Stimulated activated CD4-positive, alpha-beta T cell treated with anti-CD3 and anti-CD28 coated beads, Interleukin-12 subunit alpha, Interleukin-12 subunit beta, amount 100 ng/mL, for 48 hours (primary cell): ENCODE data around the gene SYTL4.

Experiments
- DNase-seq, 3 donors: peaks; one replicate each; pipeline ENCODE4 v3.0.0-alpha.2; 2020; ENCODE audit warnings: low read depth in 2 of 3, low spot score in 1 of 3

The SYTL4 gene

GRCh38 chrX:100649550-100650356 is 82.2 kb downstream of the SYTL4 start:
- DNase-seq = no peak

- no peak for DNase-seq
These were observed 83.2 kb downstream of the SYTL4 start for GRCh38 chrX:100648458-100649417.

GRCh38 chrX:100647739-100648138 is 84.2 kb downstream of the SYTL4 start:
- DNase-seq = no peak

- DNase-seq = no peak
These were observed 84.8 kb downstream of the SYTL4 start for GRCh38 chrX:100647095-100647494.

GRCh38 chrX:100645106-100645505 is 86.8 kb downstream of the SYTL4 start:
- DNase-seq = no peak

GRCh38 chrX:100643956-100644860 is 87.7 kb downstream of the SYTL4 start, which contains the start of gene SRPX2:
Gene SRPX2, plus strand, starts transcription at chrX:100644199. Its CDS starts 2,124 bp downstream, at chrX:100646323.
- DNase-seq = no peak

- DNase-seq = no peak
These were observed 88.7 kb downstream of the SYTL4 start for GRCh38 chrX:100643212-100643611.

GRCh38 chrX:100642290-100642689 is 89.6 kb downstream of the SYTL4 start:
- DNase-seq = no peak

- DNase-seq = peak; percentile 59 to 71 (median 63)
These were observed 95.5 kb downstream of the SYTL4 start, which contains the start of gene TSPAN6 for GRCh38 chrX:100636321-100636991. Gene TSPAN6, minus strand, starts transcription at chrX:100636806. Its CDS starts 112 bp downstream, at chrX:100636694.

- no peak for DNase-seq
These were observed 96.0 kb downstream of the SYTL4 start for GRCh38 chrX:100635989-100636320.

GRCh38 chrX:100635040-100635439 is 96.9 kb downstream of the SYTL4 start:
- DNase-seq = no peak

GRCh38 chrX:100625985-100626491 is 105.9 kb downstream of the SYTL4 start:
- DNase-seq = peak in 1 of 3 donors; percentile 5
